ENCODE data around the gene CTBS.

GRCh38 chr1:84571150-84571535 lies 3.1 kb downstream of the CTBS start:
- TF ChIP-seq CHD2 (IDR thresholded peaks at IDR 0.05; ENCODE audit: low read length, partially characterized antibody) (no peak), POLR2A (IDR thresholded peaks at IDR 0.05; ENCODE audit: low read length) (no peak), RAD21 (conservative IDR thresholded peaks at IDR 0.05 in 1 of 2, IDR thresholded peaks at IDR 0.05 in 1 of 2) (no peak), ZFP36 (IDR thresholded peaks at IDR 0.05; ENCODE audit: borderline replicate concordance, partially characterized antibody) (no peak), TP53 (CRISPR knock-in tag; IDR thresholded peaks at IDR 0.05) (no peak), JUNB (IDR thresholded peaks at IDR 0.05) (no peak), CTCF (IDR thresholded peaks at IDR 0.05) (no peak), POLR2AphosphoS2 (conservative IDR thresholded peaks at IDR 0.05; ENCODE audit: low read length) (no peak), RFX5 (IDR thresholded peaks at IDR 0.05) (no peak)

All from A549 (cell line).